HG03378 (cell line): ENCODE data around the gene FGFRL1.

Experiments used
- ATAC-seq: cut with Tn5 transposase; IDR thresholded peaks from one replicate; pipeline ENCODE4 v1.9.1; 2021; ENCODE audit warnings: mild to moderate bottlenecking, moderate library complexity; ENCODE audit not compliant: unreplicated experiment

Gene FGFRL1

DNA sequence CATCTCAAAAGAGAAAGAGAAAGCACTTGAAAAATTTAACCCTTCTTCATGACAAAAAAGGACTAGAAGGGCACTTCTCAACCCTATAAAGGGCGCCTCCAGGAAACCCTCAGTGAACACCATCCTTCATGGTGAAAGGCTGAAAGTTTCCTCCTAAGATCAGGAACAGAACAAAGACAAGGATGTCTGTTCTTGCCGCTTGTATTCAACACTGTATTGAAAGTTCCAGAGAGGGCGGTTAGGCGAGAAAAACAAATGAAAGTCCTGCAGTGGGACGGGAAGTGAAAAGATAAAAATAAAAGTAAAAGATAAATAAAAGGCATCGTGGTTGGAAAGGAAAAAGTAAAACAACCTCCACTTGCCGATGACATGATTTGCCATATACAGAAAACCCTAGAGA is 51.0 kb downstream of the FGFRL1 start:
- ATAC-seq = no peak

GRCh38 chr4:1065732-1066131 is 54.3 kb downstream of the FGFRL1 start:
- ATAC-seq = no peak

- ATAC-seq = no peak
These were observed 58.0 kb downstream of the FGFRL1 start for GRCh38 chr4:1069394-1069793.

DNA sequence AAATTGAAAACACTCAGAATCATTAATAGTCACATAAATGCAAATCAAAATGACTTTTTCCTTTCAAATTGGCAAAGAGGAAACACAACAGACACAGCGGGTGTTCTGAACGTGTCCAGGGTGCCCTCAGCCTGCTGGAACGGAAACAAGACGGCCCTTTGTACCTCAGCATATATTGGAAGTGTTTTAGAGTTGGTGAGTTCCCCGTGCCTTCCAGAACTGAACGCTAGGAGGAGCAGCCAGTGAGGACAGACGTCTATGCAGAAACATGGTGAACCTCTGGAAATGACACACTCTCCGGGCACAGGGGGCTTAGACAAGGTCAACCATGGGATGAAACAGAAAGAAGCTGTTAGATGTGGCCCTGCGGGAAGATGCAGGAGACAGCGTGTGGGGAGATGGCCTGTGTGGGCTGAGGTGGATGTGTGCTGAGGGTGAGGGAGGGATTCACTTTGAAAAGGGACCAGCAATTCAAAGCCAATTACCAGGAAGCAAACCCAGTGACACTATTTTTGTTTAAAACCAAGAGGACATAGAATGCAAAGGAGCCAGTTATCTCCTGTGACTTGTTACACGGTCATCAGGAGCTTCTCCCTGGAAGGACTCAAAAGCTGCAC is 61.5 kb downstream of the FGFRL1 start:
- ATAC-seq = no peak

DNA sequence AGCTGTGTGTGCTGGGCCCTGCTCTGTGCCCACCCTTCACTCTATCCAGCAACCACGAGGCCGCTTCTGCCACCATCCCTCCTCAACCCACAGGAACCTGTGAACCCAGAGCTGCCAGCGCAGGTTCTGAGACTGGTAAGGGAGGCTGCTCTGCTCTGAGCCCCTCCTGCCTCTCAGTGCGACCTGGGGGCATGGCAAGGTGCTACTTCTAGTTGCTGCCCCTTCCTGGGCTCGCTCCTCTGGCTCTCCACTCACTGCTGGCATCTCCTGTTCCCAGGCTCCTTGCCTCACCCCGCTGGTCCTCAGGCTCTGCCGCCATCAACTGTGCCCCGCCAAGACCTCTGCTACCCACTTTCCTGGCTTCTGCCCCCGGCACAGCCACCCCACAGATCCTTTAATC is 62.7 kb downstream of the FGFRL1 start:
- no peak for ATAC-seq

- ATAC-seq = no peak
These were observed 63.8 kb downstream of the FGFRL1 start for GRCh38 chr4:1075225-1075624.

DNA sequence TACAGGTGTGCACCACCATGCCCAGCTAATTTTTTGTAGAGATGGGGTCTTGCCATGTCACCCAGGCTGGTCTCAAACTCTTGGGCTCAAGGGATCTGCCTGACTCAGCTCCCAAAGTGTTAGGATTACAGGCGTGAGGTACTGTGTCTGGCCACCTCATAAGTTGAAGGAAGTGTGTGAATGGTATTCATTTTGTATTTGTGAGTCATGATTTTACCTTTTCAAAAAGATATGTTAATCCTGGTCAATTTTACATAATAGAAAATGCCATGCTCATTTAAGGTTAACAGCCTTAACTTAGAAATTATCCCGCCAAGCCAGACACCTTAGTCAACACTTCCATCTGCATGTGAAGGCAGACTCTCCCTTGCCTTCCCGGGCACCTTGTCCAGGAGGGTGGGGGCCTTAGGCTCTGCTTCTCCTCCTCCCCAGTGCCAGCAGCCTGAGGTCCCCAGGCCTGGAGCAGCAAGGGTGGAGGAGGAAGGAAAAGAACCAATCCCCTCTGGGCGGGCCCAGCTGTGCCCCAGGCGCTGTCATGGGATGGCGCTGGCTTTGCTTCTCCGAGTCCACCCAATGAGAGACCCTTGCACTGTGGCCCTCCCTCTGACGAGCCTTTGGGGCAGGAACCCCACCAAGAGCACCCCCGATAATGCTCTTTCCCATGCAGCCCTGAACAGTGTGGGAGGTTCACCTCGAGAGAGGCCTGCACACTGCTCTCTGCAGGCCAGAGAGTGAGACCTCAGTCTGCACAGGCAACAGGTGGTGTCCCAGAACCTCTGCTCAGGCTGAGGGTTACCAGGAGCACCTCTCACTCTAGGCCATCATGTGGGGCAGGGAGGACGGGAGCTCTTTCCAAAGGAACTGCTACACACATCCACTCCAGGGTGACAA is 64.6 kb downstream of the FGFRL1 start:
- ATAC-seq = no peak
